ENCODE data around the gene STC2.
A peak's percentile ranks its signal among the peaks of the same experiment; 100 is the strongest.

GRCh38 chr5:173281910-173282309, 46.3 kb downstream of the STC2 start:
- peak; percentile 19; the same call in 1 of the 2 replicates for TF ChIP-seq CTCF (IDR thresholded peaks at IDR 0.05; ENCODE audit: low read length)
- TF ChIP-seq EZH2 (IDR thresholded peaks at IDR 0.05; ENCODE audit: borderline replicate concordance, low read length), result no peak
